Tibial nerve (tissue), 3 donors: Measurements from ENCODE around the gene SKP1.

ENCODE experiments used
- CTCF ChIP-seq, 5 experiments: fragments of 200-600 bp in 3 of 5; fragments of 450-650 bp in 2 of 5; sonication (generic) in 3 of 5; IDR thresholded peaks; one replicate each; pipeline ENCODE4 v1.5.1; 2016 to 2019; ENCODE audit warnings: antibody characterized with exemption in 5 of 5, mild to moderate bottlenecking in 3 of 5, moderate library complexity in 2 of 5
- POLR2A ChIP-seq, 2 donors: fragments of 450-650 bp; IDR thresholded peaks; one replicate each; pipeline ENCODE4 v1.6.1; 2017; ENCODE audit warnings: antibody characterized with exemption in 2 of 2, mild to moderate bottlenecking in 2 of 2, moderate library complexity in 2 of 2

GRCh38 chr5:134171972-134172371, 4.8 kb downstream of the SKP1 start:
- TF ChIP-seq CTCF (IDR thresholded peaks at IDR 0.05) (no peak), POLR2A (IDR thresholded peaks at IDR 0.05) (no peak)
